ENCODE data around the gene PNLIPRP2.

PNLIPRP2 gene

GRCh38 chr10:116612107-116612769 is 8.5 kb upstream of the PNLIPRP2 start:
- no peak for DNase-seq

DNA sequence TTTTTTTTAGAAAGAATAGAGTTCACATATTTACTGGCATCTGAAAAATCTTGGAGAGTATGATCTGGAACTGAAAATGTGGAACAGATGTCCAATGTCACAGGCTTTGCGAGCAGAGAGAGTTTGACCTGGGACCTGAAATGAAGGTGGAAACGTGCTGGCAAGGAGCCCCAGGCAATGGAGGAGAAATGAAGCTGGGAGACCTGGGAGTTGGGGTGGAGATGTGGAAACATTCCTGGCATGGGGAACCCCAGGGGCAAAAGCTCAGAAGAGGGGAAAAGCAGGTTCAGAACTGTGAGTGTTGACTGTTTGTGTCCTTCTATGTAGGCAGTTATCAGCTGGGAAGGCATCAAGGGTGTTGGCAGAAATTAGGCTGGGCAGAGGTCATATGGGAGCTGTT is 7.3 kb upstream of the PNLIPRP2 start:
- DNase-seq, result no peak

DNA sequence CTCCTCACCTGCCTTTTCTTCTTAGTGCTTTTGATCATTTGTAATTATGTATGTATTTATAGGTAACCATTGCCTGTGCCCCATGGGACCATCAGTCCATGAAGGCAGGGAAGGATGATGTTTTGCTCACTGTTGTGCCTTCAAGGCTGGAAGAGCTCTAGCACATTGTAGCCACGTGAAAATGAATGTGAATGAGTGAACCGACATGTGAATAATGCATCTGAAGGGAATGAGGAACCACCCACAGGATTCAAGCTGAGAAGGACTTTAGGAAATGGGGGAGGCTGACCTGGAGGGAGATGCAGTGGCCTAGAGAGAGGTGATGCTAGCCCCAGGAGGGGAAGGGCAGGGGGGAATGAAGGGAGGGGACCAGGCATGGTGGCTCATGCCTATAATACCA is 6.0 kb upstream of the PNLIPRP2 start:
- no peak for DNase-seq

DNA sequence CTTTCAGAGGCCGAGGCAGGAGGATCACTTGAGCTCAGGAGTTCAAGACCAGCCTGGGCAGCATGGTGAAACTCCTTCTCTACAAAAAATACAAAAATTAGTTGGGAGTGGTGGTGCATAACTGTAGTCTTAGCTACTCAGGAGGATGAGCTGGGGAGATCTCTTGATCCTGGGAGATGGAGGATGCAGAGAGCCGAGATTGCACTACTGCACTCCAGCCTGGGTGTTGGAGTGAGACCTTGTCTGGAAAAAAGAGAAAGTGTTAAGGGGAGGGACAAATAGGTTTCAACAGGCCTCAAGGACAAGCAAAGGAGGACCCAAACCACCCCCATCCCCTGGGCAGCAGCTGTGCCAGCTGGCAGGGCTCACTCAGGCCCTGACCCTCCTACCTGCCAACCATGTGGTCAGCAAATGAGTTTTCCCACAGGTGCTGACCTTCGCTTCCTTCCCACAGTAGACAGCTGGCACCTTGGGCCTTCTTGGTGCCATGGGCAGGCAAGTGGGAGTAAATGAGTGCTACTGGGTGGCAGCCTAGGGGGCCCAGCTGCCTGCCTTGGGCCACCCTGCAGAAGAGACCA is 5.5 kb upstream of the PNLIPRP2 start:
- DNase-seq, result no peak

GRCh38 chr10:116621476-116621875 is 723 bp downstream of the PNLIPRP2 start:
- no peak for DNase-seq

DNA sequence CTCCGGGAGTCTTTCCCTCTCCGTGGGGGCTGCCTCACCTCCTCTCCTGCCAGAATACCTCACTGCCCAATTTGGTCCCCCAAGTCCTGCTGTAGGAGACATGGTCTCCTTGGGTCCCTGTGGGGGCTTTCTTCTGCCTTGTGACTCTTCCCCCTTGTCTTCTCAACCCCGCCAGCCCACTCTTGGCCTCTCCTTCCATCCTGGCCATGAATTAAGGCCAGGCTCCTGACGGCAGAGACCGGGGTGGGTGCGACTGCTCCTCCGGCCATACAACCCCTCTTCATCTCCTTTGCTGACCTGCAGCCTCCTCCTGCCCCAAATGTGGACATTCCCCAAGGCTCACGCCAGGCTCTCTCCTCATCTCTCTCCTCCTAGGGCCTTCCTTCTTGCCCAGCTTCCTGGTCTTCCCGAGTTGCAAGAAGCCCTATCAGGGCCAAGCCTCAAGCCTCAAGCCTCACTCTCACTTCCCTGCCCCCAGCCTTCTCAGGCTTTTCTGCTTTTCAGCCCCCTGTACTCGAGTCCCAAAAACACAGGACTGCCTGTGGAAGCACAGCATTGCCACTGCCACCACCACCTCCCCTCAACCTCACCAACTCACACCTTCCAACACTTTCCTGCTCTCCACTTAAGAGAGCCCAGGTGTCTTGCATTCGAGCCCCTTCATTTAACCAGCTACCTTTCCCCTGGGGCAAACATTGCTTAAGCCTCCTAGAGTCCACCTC is 1.3 kb downstream of the PNLIPRP2 start:
- no peak for DNase-seq

DNA sequence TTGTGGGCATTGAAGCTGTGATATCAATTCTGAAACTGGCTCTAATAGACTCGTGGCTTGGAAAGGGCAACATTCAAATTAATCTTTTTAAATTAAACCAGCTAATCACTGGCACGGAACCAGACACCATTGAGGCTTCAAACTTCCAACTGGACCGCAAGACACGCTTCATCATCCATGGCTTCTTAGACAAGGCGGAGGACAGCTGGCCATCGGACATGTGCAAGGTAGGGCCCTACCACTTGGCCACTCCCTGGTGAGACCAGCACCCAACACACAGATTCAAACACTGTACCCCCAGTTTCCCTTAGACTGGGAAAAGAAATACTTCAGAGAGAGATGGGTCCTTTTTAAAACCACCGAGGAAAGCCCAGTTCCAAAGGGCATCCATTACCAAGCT is 5.1 kb downstream of the PNLIPRP2 start:
- DNase-seq, result no peak

DNA sequence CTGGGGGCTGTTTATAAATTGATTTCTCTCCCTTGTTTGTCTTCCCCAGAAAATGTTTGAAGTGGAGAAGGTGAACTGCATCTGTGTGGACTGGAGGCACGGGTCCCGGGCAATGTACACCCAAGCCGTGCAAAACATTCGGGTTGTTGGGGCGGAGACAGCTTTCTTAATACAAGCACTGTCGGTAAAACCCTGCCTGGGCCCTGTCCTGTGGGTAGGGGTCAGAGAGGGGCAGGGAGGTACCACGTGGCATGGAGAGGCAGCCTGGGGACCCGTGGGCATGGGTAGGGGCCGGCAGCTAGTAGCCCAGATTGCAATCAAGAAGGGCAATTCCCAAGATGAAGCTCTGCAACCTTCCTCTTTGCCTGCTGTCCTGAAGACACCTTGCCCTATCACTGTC is 6.1 kb downstream of the PNLIPRP2 start:
- no peak for DNase-seq

- DNase-seq, result peak in 3 of 58 donors; percentile 7 to 31 (median 10)
Observed at GRCh38 chr10:116627386-116627933, 6.7 kb downstream of the PNLIPRP2 start.

DNA sequence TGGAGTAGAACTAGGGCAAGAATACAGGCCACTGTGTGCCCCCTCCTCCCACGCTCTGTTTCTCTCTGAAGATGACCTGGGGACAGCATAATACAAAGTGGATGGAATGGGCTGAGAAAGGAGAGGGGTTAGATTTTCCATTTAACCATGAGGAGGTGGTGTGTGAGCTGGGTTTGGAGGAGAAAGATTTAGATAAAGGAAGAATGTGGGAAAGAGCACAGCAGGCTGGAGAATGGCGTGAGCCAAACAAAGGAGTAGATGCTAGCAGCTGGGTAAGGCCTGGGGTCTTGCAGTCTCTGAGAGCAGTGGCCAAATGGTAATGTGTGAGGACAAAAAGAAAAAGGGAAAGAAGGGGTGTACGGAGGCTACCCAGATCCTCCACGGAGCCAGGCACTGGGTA is 8.6 kb downstream of the PNLIPRP2 start:
- no peak for DNase-seq

DNA sequence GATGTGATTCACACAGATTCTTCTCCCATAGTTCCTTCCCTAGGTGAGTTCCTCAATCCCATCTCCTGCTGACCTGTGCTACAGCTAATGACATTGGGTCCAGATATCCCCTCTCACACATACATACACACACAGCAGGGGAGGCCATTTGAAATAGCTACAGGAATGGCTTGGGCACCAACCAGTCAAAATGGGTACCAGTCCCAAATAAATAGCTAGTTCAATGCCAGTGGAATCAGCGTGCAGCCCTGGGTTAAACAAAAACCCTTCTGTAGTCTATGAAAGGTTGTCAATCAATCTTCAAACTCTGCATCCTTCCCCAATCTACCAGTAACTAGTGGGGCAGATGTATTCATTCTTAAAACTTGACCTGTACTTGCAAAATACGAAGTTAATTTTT is 9.3 kb downstream of the PNLIPRP2 start:
- DNase-seq, result no peak

DNA sequence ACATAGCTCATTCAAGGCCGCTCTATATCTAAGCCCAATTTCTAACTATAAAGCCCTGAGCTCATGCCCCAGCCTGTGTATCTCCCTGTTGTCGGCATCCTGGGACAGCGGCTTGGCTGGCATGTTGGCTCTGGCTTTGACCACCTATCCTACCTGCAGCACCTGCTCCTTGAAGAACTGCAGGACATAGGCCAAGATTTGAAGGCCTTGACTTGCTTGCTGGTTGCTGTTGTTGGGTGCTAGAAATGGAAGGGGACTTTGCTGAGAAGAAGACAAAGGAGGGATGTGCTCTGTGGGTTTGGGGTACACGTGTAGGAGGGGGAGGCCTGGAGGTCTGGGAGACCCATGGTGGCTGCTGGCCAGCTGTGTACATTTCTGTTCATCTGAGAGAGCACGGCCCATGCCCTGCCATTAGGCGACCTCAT is 11.1 kb downstream of the PNLIPRP2 start:
- no peak for DNase-seq

DNA sequence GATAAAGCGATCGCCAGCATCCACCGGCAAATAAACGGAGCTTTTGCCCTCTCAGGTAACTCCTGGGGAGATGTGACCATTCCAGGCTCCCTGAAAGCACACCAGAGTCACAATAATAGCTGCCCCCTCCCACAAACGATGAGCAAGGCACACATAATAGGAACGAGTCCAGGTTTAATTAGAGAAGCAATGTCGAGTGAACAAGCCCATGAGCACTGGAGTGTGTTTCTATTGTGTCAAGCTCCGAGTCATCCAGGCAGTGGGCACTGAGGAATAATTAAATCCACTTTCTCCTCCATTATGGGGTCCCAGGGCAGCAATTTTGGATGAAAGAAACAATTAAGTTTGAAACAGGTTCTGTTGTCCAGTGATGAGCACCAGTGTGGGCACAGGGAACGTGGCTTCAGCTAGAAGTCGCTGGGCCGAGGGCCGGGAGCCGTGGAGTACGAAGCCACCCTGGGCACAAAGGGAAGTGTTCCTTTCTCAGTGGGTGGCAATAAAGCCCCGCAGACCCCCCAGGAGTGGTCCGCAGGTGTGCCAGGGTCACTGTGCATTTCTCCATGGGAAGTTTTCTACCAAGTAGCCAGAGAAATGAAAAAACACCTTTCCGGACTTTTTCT is 12.0 kb downstream of the PNLIPRP2 start:
- DNase-seq, result no peak

- DNase-seq, result no peak
Observed at GRCh38 chr10:116633216-116633600, 12.5 kb downstream of the PNLIPRP2 start.

GRCh38 chr10:116634126-116634975 is 13.6 kb downstream of the PNLIPRP2 start:
- DNase-seq, result no peak

DNA sequence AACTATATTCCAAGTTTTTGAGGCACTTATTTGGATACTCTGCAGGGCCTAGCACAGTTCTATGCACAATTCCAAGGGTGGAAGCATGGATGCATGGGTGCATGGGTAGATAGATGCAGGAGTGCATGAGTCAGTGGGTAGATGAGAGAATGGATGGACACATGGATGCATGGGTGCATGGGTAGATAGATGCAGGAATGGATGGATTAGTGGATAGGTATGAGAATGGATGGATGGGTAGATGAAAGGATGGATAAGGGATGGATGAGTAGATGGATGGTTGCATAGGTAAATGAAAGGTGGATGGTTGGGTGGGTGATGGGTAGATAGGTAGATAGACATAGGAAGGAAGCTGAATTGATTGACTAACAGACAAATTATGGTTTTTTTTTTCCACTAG is 15.6 kb downstream of the PNLIPRP2 start:
- no peak for DNase-seq

GRCh38 chr10:116636976-116637375 is 16.2 kb downstream of the PNLIPRP2 start:
- DNase-seq, result no peak

DNA sequence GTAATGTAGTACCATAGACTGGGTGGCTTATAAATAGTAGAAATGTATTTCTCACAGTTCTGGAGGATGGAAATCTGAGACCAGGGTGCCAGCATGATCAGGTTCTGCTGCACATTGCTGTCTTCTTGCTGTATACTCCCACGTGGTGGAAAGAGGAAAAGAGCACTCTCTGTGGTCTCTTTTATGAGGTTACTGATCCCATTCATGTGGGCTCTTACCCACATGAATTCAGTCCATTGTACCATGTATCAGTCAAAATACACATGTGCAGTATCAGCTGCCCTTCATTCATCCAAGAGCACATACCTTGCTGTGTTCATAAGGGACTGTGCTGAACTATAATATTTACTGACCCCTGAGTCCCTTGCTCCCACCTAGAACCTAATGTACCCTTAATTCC is 17.1 kb downstream of the PNLIPRP2 start:
- no peak for DNase-seq

DNA sequence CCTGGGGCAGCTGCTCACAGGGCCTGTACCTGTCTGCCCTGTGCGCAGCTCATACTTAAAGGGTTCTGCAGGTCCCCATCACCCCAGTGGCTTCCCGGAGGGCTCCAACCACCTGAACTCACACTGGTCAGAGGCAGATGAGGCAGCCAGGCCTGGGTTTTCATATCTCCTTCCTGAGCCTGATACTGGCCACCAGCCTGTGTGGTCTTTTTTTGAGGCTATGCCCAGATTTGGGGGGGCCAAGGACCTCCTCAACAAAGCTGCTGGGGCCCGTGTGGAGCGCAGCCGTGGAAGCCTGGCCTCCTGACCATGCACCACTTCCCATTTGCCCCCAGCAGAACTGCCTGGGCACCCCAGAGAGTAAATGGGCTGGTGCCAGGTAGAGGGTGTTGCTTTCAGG is 25.7 kb downstream of the PNLIPRP2 start:
- DNase-seq, result no peak

GRCh38 chr10:116648903-116649302 is 28.1 kb downstream of the PNLIPRP2 start:
- no peak for DNase-seq

GRCh38 chr10:116653885-116654284 is 33.1 kb downstream of the PNLIPRP2 start:
- no peak for DNase-seq
